K562 (cell line): ENCODE measurements around the gene GNAQ. TPM values are rescaled to one million over a fixed set of nuclear protein-coding genes. Genes with fewer than 3 reads are reported as not detected.
"Not testable (repeated sequence)": the region's sequence is repeated elsewhere in the genome, so short reads cannot be mapped to it uniquely, and the experiment has no call there.

Experiments used
- ATAC-seq: fragments of 200-7000 bp; cut with Tn5 transposase; 3 replicates; pipeline ENCODE4 v1.9.1; 2020; ENCODE audit warnings: moderate library complexity
- BruUV-seq: library from RNA; stranded (reverse); fragments of 400-500 nt; replicated peaks from 2 replicates; lab custom pipeline; 2021; lab: Mats Ljungman, UMichigan
- CTCF ChIA-PET: fragments of 300-600 bp; formaldehyde crosslinking; extraction: SDS; loops from one replicate; lab custom pipeline; 2021; ENCODE audit warnings: low intra/inter-chr PET ratio; lab: Yijun Ruan, JAX
- POLR2A ChIA-PET: fragments of 300-600, 350-650 bp; sonication (Branson Sonifier 250); formaldehyde crosslinking; extraction: SDS; loops from one replicate; lab custom pipeline; 2021; ENCODE audit warnings: antibody characterized with exemption, inconsistent platforms; lab: Yijun Ruan, JAX
- DNase-seq, 4 experiments: peaks; one replicate each; pipeline versions ENCODE4 v3.0.0 to v3.0.0-alpha.2; 2011 to 2018; ENCODE audit warnings: low spot score in 3 of 4, mixed read lengths in 3 of 4; ENCODE audit errors: extremely low read depth in 1 of 4
- FAIRE-seq: peaks from 2 replicates; lab custom pipeline; 2011; peaks lifted over from hg19 to GRCh38; lab: Jason Lieb, UNC
- H2AFZ ChIP-seq: 2 replicates; pipeline ENCODE4 v1.6.0; 2011; ENCODE audit warnings: low read depth, low read length, control low read depth, inconsistent platforms
- H3K27ac ChIP-seq: fragments of 200-600 bp; 3 replicates; pipeline ENCODE4 v1.8.0; 2011; ENCODE audit warnings: low read depth, mild to moderate bottlenecking, control low read depth, inconsistent platforms, low read length, moderate library complexity, mixed read lengths; ENCODE audit errors: extremely low read depth
- H3K27me3 ChIP-seq, 2 experiments: fragments of 300-600 bp in 1 of 2; 2 replicates in 1 of 2; 3 replicates in 1 of 2; pipeline versions ENCODE4 v1.6.0 to v1.8.0; 2011; ENCODE audit warnings: inconsistent platforms in 2 of 2, low read length in 2 of 2, mild to moderate bottlenecking in 1 of 2, mixed read lengths in 1 of 2, moderate library complexity in 1 of 2; ENCODE audit not compliant: control insufficient read depth in 2 of 2, insufficient read depth in 2 of 2
- H3K36me3 ChIP-seq: fragments of 300-600 bp; 3 replicates; pipeline ENCODE4 v1.8.0; 2011; ENCODE audit warnings: mild to moderate bottlenecking, low read length, inconsistent platforms; ENCODE audit not compliant: control insufficient read depth, insufficient read depth
- H3K4me1 ChIP-seq, 2 experiments: fragments of 200-600 bp in 1 of 2; replicated peaks in 1 of 2; 2 replicates in 1 of 2; 3 replicates in 1 of 2; pipeline versions ENCODE4 v1.5.1 to v1.8.0; 2011; ENCODE audit warnings: inconsistent platforms in 2 of 2, low read length in 2 of 2, mild to moderate bottlenecking in 1 of 2, mixed read lengths in 1 of 2, moderate library complexity in 1 of 2; ENCODE audit not compliant: control insufficient read depth in 2 of 2, insufficient read depth in 2 of 2
- H3K4me2 ChIP-seq: 2 replicates; pipeline ENCODE4 v1.6.1; 2011; ENCODE audit warnings: low read length, control low read depth, inconsistent platforms, mixed read lengths; ENCODE audit not compliant: insufficient read depth
- H3K4me3 ChIP-seq: fragments of 200-600 bp; sonication (generic), shearing (Covaris generic); 2 replicates; pipeline ENCODE4 v1.5.1; 2016; ENCODE audit warnings: control low read depth, inconsistent platforms
- H3K79me2 ChIP-seq: fragments of 200-600 bp; 3 replicates; pipeline ENCODE4 v1.8.0; 2011; ENCODE audit warnings: low read length, inconsistent platforms; ENCODE audit not compliant: control insufficient read depth, insufficient read depth
- H3K9ac ChIP-seq, 2 experiments: 2 replicates each; pipeline versions ENCODE4 v1.6.0 to v1.6.1; 2011; ENCODE audit warnings: low read depth in 2 of 2, low read length in 2 of 2, control low read depth in 1 of 2, inconsistent platforms in 1 of 2, mild to moderate bottlenecking in 1 of 2, mixed read lengths in 1 of 2; ENCODE audit not compliant: insufficient read depth in 1 of 2
- H3K9me1 ChIP-seq: one replicate; pipeline ENCODE4 v1.6.0; 2011; ENCODE audit warnings: inconsistent platforms, mild to moderate bottlenecking, low read length, moderate library complexity; ENCODE audit not compliant: control insufficient read depth, insufficient read depth
- H3K9me3 ChIP-seq: replicated peaks from 2 replicates; pipeline ENCODE4 v1.5.1; 2011; ENCODE audit warnings: low read depth, low read length, inconsistent platforms; ENCODE audit not compliant: control insufficient read depth, insufficient read depth
- H4K20me1 ChIP-seq: replicated peaks from 2 replicates; pipeline ENCODE4 v1.6.1; 2011; ENCODE audit warnings: low read length, inconsistent platforms, mixed read lengths; ENCODE audit not compliant: control insufficient read depth, insufficient read depth
- DDX20 ChIP-seq: fragments of 450-650 bp; IDR thresholded peaks from 2 replicates; pipeline ENCODE4 v1.6.1; 2016; ENCODE audit warnings: missing genetic modification characterization, low read depth, mild to moderate bottlenecking, missing compliant biosample characterization, moderate library complexity
- ILK ChIP-seq: fragments of 450-650 bp; IDR thresholded peaks from 2 replicates; pipeline ENCODE4 v1.6.1; 2016; ENCODE audit warnings: missing genetic modification characterization, low read depth, mild to moderate bottlenecking, missing compliant biosample characterization, moderate library complexity, borderline replicate concordance
- MED1 ChIP-seq: sonication (generic); formaldehyde crosslinking; IDR thresholded peaks from 2 replicates; pipeline ENCODE4 v1.8.1; 2023; ENCODE audit warnings: missing genetic modification reagents, borderline replicate concordance
- NCOA4 ChIP-seq: fragments of 450-650 bp; IDR thresholded peaks from 2 replicates; pipeline ENCODE4 v1.6.1; 2018; ENCODE audit warnings: mild to moderate bottlenecking; ENCODE audit not compliant: partially characterized antibody
- NFRKB ChIP-seq: fragments of 450-650 bp; IDR thresholded peaks from 2 replicates; pipeline ENCODE4 v1.6.1; 2016; ENCODE audit warnings: low read depth
- SAFB2 ChIP-seq: fragments of 200-400 bp; formaldehyde crosslinking; IDR thresholded peaks from 2 replicates; pipeline ENCODE4 v1.6.1; 2018; ENCODE audit warnings: borderline replicate concordance, low read length, low read depth, moderate library complexity; ENCODE audit not compliant: severe bottlenecking
- TAL1 ChIP-seq: fragments of 450-650 bp; IDR thresholded peaks from 2 replicates; pipeline ENCODE4 v1.6.1; 2016; ENCODE audit warnings: mild to moderate bottlenecking
- TRIM28 ChIP-seq: fragments of 450-650 bp; IDR thresholded peaks from 2 replicates; pipeline ENCODE4 v1.6.1; 2017
- UBTF ChIP-seq, 2 experiments: IDR thresholded peaks; 2 replicates each; pipeline ENCODE4 v1.6.1; 2012; ENCODE audit warnings: improper control_type of control experiment in 2 of 2, low read depth in 2 of 2, low read length in 2 of 2, borderline replicate concordance in 1 of 2
- ZFPM2 ChIP-seq: fragments of 250-450 bp; sonication (Bioruptor Pico); IDR thresholded peaks from 2 replicates; pipeline ENCODE4 v1.5.1; 2022; ENCODE audit warnings: mild to moderate bottlenecking
- ZKSCAN8 ChIP-seq: fragments of 200-800 bp; sonication (Bioruptor generic); IDR thresholded peaks from 2 replicates; pipeline ENCODE4 v1.6.1; 2016; ENCODE audit warnings: missing genetic modification characterization, missing compliant biosample characterization
- ZNF197 ChIP-seq: fragments of 200-800 bp; sonication (Bioruptor generic); IDR thresholded peaks from 2 replicates; pipeline ENCODE4 v1.6.1; 2016; ENCODE audit warnings: low read depth, missing genetic modification characterization, missing compliant biosample characterization
- ZNF57 ChIP-seq: fragments of 450-650 bp; formaldehyde crosslinking; IDR thresholded peaks from 2 replicates; pipeline ENCODE4 v1.4.0; 2020; ENCODE audit warnings: mild to moderate bottlenecking, moderate library complexity
- ZNF79 ChIP-seq: fragments of 250-450 bp; sonication (Bioruptor Pico); IDR thresholded peaks from 2 replicates; pipeline ENCODE4 v1.4.0; 2020; ENCODE audit warnings: low read depth, mild to moderate bottlenecking, moderate library complexity
- WGBS: fragments of 100-300 bp; shearing (Covaris generic); methylation state at CpG from one replicate; pipeline ENCODE4 v1.1.6; 2016; ENCODE audit warnings: low coverage, mixed read lengths; ENCODE audit not compliant: insufficient coverage; ENCODE audit errors: missing lambda C conversion rate; 5-methylcytosine and 5-hydroxymethylcytosine counted together
- in situ Hi-C: fragments of 300-500 bp; cut with MboI; formaldehyde crosslinking; loops from 4 replicates; pipeline ENCODE4 v1.15.0; 2018; ENCODE audit warnings: inconsistent platforms, mixed read lengths
- intact Hi-C: fragments of 100-400 bp; cut with micrococcal nuclease; formaldehyde crosslinking; loops from 2 replicates; pipeline ENCODE4 v1.14.2; 2022
- polyA plus RNA-seq, 8 experiments: library from polyadenylated mRNA; depleted of rRNA in 4 of 8; stranded (reverse) in 5 of 8; unstranded in 3 of 8; fragments of >200 nt; fragmentation: Nextera tagmentation in 2 of 8; fragmentation: Illumina TruSeq in 1 of 8; extraction: Ambion mirVana in 2 of 8; extraction: Trizol in 1 of 8; gene quantifications; 2 replicates each; pipeline versions ENCODE4 v1.2.1 to v1.2.3, GENCODE V29; 2011 to 2014; ENCODE audit warnings: inconsistent platforms in 1 of 8, missing spikeins in 1 of 8
- total RNA-seq, 7 experiments: library from RNA; depleted of rRNA in 6 of 7; stranded (reverse); fragments of >200 nt in 6 of 7; fragmentation: Illumina TruSeq in 2 of 7; extraction: Trizol in 2 of 7; gene quantifications; 2 replicates each; pipeline versions ENCODE4 v1.2.1 to v1.2.3, GENCODE V29; 2011 to 2021; ENCODE audit warnings: low replicate concordance in 1 of 7

The GNAQ gene
- total and polyA plus RNA-seq, 9 of the 15 experiments (the other 6 are each of a cell fraction or from before 2014, with no cell fraction given), result 4.8 to 27.9 (median 17.5) TPM

- TF ChIP-seq MED1 (CRISPR knock-in tag), result no peak
- TF ChIP-seq, all 486 proteins: peak for 0
Observed at GRCh38 chr9:78062710-78063109, 31.1 kb upstream of the GNAQ start (continued).

- BruUV-seq, H3K27ac ChIP-seq, H3K9ac ChIP-seq, H3K9me3 ChIP-seq, H3K4me3 ChIP-seq, H3K4me1 ChIP-seq, in situ Hi-C loops, H3K9me1 ChIP-seq, CTCF ChIA-PET, ATAC-seq, FAIRE-seq, H3K36me3 ChIP-seq, H3K79me2 ChIP-seq, H3K27me3 ChIP-seq, POLR2A ChIA-PET, intact Hi-C loops, H4K20me1 ChIP-seq, H3K4me2 ChIP-seq, DNase-seq: not testable (repeated sequence)
- H2AFZ ChIP-seq, result peak overlapping the region; percentile 19; the same call in 1 of the 2 replicates
- WGBS, result 3% methylated on average over 7 of the region's 7 CpGs
Observed at GRCh38 chr9:78054218-78054617, 22.6 kb upstream of the GNAQ start.

- no peak for DNase-seq
- no TSS peak for BruUV-seq
- in situ Hi-C loops, result no loop called here
- H3K27me3 ChIP-seq, result no peaks in the 10 kb centered on the region; a peak in 1 of 5 replicates
- ChIA-PET POLR2A (no interaction called here), CTCF (no interaction called here)
- no peaks in the 10 kb centered on the region for H4K20me1 ChIP-seq
- H3K36me3 ChIP-seq, result no peaks in the 10 kb centered on the region
- no peaks in the 10 kb centered on the region for H3K9me1 ChIP-seq
- FAIRE-seq, result no peak
- H3K4me1 ChIP-seq, result no peaks in the 10 kb centered on the region
- H3K79me2 ChIP-seq, result no peaks in the 10 kb centered on the region
- intact Hi-C loops, result no loop called here
- H3K4me2 ChIP-seq, result no peak overlapping the region
- H3K9ac ChIP-seq, result no peak overlapping the region
- 15% methylated on average over 3 of the region's 3 CpGs for WGBS
- no peak overlapping the region for H2AFZ ChIP-seq
- H3K9me3 ChIP-seq, result no peaks in the 10 kb centered on the region
- H3K27ac ChIP-seq, result no peak overlapping the region
- H3K4me3 ChIP-seq, result no peak overlapping the region
- ATAC-seq, result no peak
- TF ChIP-seq ZNF197 (no peak), ZNF57 (CRISPR knock-in tag) (no peak), DDX20 (tag) (no peak), ZKSCAN8 (CRISPR knock-in tag) (no peak), TAL1 (no peak), UBTF (IDR thresholded peaks at IDR 0.05; ENCODE audit: borderline replicate concordance in 1 of 2, low read depth in 2 of 2, low read length in 2 of 2) (no peak), ILK (tag) (no peak), ZFPM2 (CRISPR knock-in tag) (no peak), NCOA4 (no peak), ZNF79 (CRISPR knock-in tag) (no peak), NFRKB (no peak), TRIM28 (no peak), SAFB2 (no peak)
Observed at GRCh38 chr9:78053627-78054026, 22.0 kb upstream of the GNAQ start.
